Uterus (tissue), 4 donors: Measurements from ENCODE around the gene HSD17B7. TPM values are rescaled to one million over a fixed set of nuclear protein-coding genes. Genes with fewer than 3 reads are reported as not detected.

Experiments
- DNase-seq, 2 donors: peaks; one replicate each; pipeline ENCODE4 v3.0.0-alpha.2; 2019 to 2020
- H3K27ac ChIP-seq, 2 donors: fragments of 200-600 bp; sonication (generic); 1 replicate in 1 of 2; 2 replicates in 1 of 2; pipeline ENCODE4 v1.5.1; 2016 to 2018
- H3K27me3 ChIP-seq, 2 donors: fragments of 200-600 bp; sonication (generic); one replicate each; pipeline ENCODE4 v1.5.1; 2018 to 2019; ENCODE audit warnings: control low read depth in 1 of 2
- H3K36me3 ChIP-seq, 2 donors: fragments of 200-600 bp; sonication (generic); one replicate each; pipeline ENCODE4 v1.5.1; 2019; ENCODE audit warnings: control low read depth in 1 of 2
- H3K4me1 ChIP-seq, 2 donors: fragments of 200-600 bp; sonication (generic); one replicate each; pipeline ENCODE4 v1.5.1; 2018 to 2019; ENCODE audit warnings: control low read depth in 1 of 2
- H3K4me3 ChIP-seq, 2 donors: fragments of 200-600 bp; sonication (generic); 1 replicate in 1 of 2; 2 replicates in 1 of 2; pipeline ENCODE4 v1.5.1; 2018 to 2019; ENCODE audit warnings: mild to moderate bottlenecking in 1 of 2
- H3K9me3 ChIP-seq, 2 donors: fragments of 200-600 bp; sonication (generic); one replicate each; pipeline ENCODE4 v1.5.1; 2019; ENCODE audit warnings: control low read depth in 1 of 2
- POLR2A ChIP-seq, 2 donors: fragments of 450-650 bp; IDR thresholded peaks; one replicate each; pipeline ENCODE4 v1.6.1; 2016; ENCODE audit warnings: antibody characterized with exemption in 2 of 2, mild to moderate bottlenecking in 1 of 2, moderate library complexity in 1 of 2
- intact Hi-C: fragments of 100-400 bp; cut with DNase I; formaldehyde crosslinking; loops from one replicate; pipeline ENCODE4 v1.15.1; 2023; ENCODE audit warnings: low total_unique reads
- total RNA-seq, 4 donors: library from RNA; depleted of rRNA in 3 of 4; stranded (reverse); fragments of >200 nt in 3 of 4; gene quantifications; one replicate each; pipeline versions ENCODE4 v1.1.0 to v1.2.4, GENCODE V29; 2014 to 2023
- TF ChIP-seq, protein P1 (sequence below), 4 experiments: fragments of 200-600 bp in 2 of 4; fragments of 450-650 bp in 2 of 4; sonication (generic) in 2 of 4; IDR thresholded peaks; one replicate each; pipeline ENCODE4 v1.5.1; 2016 to 2019; ENCODE audit warnings: antibody characterized with exemption in 4 of 4, mild to moderate bottlenecking in 2 of 4, moderate library complexity in 1 of 4
- donor health status: DM: yes; HTN: yes; CAD: no.

Gene HSD17B7
- total RNA-seq, 4 donors from 2014 or later = 3.1 to 24.7 (median 10.3) TPM

DNA sequence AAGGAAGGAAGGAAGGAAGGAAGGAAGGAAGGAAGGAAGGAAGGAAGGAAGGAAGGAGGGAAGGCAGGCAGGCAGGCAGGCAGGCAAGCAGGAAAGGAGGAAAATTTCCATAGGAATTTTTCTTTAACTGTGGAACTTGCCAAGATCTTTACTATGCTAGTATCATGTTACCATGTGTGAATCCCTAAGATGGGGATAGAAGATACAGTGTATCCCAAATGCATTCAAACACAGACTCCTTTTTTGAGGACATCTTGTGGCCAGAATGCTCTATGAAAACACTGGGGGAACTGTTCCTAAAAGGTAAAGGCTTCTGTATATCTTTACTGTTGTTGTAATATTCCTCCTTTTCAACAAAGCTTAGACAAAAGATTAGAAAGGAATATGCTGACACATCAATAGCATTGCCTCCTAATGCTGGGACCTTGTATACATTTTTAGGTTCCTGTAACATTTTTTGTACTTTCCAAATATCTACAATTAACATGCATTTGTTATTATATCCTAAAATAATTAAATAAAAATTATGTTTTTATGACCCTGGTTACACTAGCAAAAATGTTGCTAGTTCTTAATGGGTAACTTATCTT is 49.8 kb downstream of the HSD17B7 start:
- intact Hi-C loops = no loop called here
- Histone ChIP-seq H3K36me3 (no peaks in the 10 kb centered on the region), H3K4me1 (no peaks in the 10 kb centered on the region), H3K9me3 (no peaks in the 10 kb centered on the region), H3K27ac (no peak overlapping the region), H3K27me3 (no peaks in the 10 kb centered on the region), H3K4me3 (no peak overlapping the region)
- DNase-seq = no peak
- TF ChIP-seq, protein P1, sequence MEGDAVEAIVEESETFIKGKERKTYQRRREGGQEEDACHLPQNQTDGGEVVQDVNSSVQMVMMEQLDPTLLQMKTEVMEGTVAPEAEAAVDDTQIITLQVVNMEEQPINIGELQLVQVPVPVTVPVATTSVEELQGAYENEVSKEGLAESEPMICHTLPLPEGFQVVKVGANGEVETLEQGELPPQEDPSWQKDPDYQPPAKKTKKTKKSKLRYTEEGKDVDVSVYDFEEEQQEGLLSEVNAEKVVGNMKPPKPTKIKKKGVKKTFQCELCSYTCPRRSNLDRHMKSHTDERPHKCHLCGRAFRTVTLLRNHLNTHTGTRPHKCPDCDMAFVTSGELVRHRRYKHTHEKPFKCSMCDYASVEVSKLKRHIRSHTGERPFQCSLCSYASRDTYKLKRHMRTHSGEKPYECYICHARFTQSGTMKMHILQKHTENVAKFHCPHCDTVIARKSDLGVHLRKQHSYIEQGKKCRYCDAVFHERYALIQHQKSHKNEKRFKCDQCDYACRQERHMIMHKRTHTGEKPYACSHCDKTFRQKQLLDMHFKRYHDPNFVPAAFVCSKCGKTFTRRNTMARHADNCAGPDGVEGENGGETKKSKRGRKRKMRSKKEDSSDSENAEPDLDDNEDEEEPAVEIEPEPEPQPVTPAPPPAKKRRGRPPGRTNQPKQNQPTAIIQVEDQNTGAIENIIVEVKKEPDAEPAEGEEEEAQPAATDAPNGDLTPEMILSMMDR (IDR thresholded peaks at IDR 0.05) = no peak
- TF ChIP-seq POLR2A (IDR thresholded peaks at IDR 0.05) = no peak

- no peak overlapping the region for H3K4me3 ChIP-seq
- no peaks in the 10 kb centered on the region for H3K36me3 ChIP-seq
- intact Hi-C loops = no loop called here
- no peak overlapping the region for H3K27ac ChIP-seq
- no peaks in the 10 kb centered on the region for H3K4me1 ChIP-seq
- no peaks in the 10 kb centered on the region for H3K9me3 ChIP-seq
- no peak for DNase-seq
- TF ChIP-seq POLR2A (IDR thresholded peaks at IDR 0.05) = no peak
- TF ChIP-seq, protein P1 (IDR thresholded peaks at IDR 0.05) = no peak
- no peaks in the 10 kb centered on the region for H3K27me3 ChIP-seq
These were observed 53.7 kb downstream of the HSD17B7 start for GRCh38 chr1:162844153-162844552.

DNA sequence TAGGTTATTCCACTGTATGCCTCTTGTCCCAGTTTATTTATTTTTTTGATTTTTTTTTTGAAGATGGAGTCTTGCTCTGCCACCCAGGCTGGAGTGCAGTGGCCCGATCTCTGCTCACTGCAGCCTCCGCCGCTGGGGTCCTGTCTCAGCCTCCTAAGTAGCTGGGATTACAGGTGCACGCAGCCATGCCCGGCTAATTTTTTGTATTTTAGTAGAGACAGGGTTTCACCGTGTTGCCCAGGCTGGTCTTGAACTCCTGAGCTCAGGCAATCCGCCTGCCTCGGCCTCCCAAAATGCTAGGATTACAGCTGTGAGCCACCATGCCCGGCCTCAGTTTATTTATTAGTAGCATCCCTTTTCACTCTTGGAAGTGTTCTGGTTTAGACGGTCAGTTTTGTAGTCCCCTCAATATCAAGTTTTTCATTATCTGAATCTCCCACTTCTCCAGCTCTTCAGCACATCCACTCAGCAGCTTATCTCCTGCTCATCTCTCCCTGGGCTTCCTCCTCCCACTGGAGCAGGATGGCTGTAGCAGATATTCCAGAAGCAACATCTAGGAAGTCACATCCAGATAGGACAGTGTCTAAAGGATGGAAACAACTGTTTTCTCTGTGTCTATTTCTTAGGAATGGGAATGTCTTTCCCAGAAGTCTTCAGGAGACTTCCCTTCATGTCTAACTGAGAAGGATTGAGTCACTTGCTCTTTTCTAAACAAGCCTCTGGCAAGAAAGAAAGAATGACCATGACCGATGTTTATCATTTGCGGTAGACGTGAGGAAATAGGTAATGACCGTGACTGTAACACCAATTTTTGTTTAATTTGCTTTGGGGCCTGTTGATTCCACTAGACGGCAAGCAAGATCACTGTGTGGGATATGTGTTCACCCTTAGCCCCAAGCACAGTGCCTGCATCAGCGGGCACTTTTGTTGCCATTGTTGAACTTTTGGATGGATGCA is 56.0 kb downstream of the HSD17B7 start:
- Histone ChIP-seq H3K4me3 (no peak overlapping the region), H3K4me1 (no peaks in the 10 kb centered on the region), H3K9me3 (no peaks in the 10 kb centered on the region), H3K27me3 (no peaks in the 10 kb centered on the region), H3K27ac (no peak overlapping the region), H3K36me3 (no peaks in the 10 kb centered on the region)
- no peak for DNase-seq
- TF ChIP-seq POLR2A (IDR thresholded peaks at IDR 0.05) = no peak
- TF ChIP-seq, protein P1 (IDR thresholded peaks at IDR 0.05) = no peak
- intact Hi-C loops = no loop called here

DNA sequence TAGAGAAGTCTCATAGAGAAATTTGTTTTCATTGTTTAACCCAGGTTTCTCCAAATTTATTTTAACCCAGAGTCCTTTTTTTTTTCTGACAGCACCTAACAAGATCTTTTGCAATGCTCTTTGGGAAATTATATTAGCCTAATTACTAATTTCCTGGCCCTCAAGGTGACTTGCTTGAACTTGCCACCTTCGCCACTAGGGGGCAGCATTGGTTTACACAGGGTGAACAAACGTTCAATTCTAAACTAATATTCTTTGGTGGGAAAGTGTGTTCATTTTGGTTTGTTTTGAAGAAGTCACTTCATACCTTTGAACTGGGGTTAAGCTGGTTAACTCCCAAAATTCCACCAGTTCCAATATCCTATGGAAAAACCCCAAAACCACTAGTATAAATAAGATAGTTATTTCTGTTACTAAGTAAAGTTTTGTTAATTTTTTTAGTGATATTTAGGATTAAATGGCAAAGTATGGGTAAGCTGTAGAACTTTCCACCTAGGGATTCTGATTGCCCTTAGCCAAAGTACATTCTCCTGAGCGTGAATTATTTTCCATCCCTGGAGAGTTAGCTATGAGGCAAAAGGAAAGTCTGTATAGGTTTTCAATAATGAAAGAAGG is 57.4 kb downstream of the HSD17B7 start:
- H3K36me3 ChIP-seq = no peaks in the 10 kb centered on the region
- no peak overlapping the region for H3K27ac ChIP-seq
- TF ChIP-seq, protein P1 (IDR thresholded peaks at IDR 0.05) = peak; percentile 60 to 90 (median 80)
- TF ChIP-seq POLR2A (IDR thresholded peaks at IDR 0.05) = no peak
- intact Hi-C loops = no loop called here
- H3K9me3 ChIP-seq = no peaks in the 10 kb centered on the region
- no peaks in the 10 kb centered on the region for H3K27me3 ChIP-seq
- no peaks in the 10 kb centered on the region for H3K4me1 ChIP-seq
- H3K4me3 ChIP-seq = no peak overlapping the region
- peak; percentile 67 to 78 for DNase-seq

GRCh38 chr1:162849711-162850110 is 59.2 kb downstream of the HSD17B7 start:
- Histone ChIP-seq H3K4me1 (no peaks in the 10 kb centered on the region), H3K27ac (no peak overlapping the region), H3K4me3 (no peak overlapping the region), H3K36me3 (no peaks in the 10 kb centered on the region), H3K27me3 (no peaks in the 10 kb centered on the region), H3K9me3 (no peaks in the 10 kb centered on the region)
- intact Hi-C loops = no loop called here
- TF ChIP-seq, protein P1 (IDR thresholded peaks at IDR 0.05) = no peak
- no peak for TF ChIP-seq POLR2A (IDR thresholded peaks at IDR 0.05)
- no peak for DNase-seq
